ENCODE results near the gene USP21.

GRCh38 chr1:161177112-161177935 is 18.0 kb downstream of the USP21 start, which contains the start of gene B4GALT3:
- TF ChIP-seq POLR2A (IDR thresholded peaks at IDR 0.05; ENCODE audit: low read length): peak; percentile 94
- TF ChIP-seq GATA1 (IDR thresholded peaks at IDR 0.05; ENCODE audit: low read depth, low read length): no peak

All from erythroblast (primary cell).